Naive thymus-derived CD4-positive, alpha-beta T cell (primary cell): ENCODE data around the gene PDSS2. TPM values are rescaled to one million over a fixed set of nuclear protein-coding genes. Genes with fewer than 3 reads are reported as not detected.
A peak's percentile ranks its signal among the peaks of the same experiment; 100 is the strongest.

Experiments
- ATAC-seq: fragments of 150-1000 bp; cut with Tn5 transposase; 2 replicates; pipeline ENCODE4 v1.10.0; 2021; ENCODE audit warnings: mild to moderate bottlenecking, moderate library complexity
- CTCF ChIA-PET: fragments of 350-600 bp; sonication (Branson Sonifier 250); formaldehyde crosslinking; loops from one replicate; lab custom pipeline; 2021; ENCODE audit warnings: antibody characterized with exemption; lab: Charles Lee
- POLR2A ChIA-PET: fragments of 350-600 bp; sonication (Branson Sonifier 250); formaldehyde crosslinking; loops from one replicate; lab custom pipeline; 2021; ENCODE audit warnings: antibody characterized with exemption, inconsistent platforms; lab: Charles Lee
- DNase-seq, 9 donors: peaks; one replicate each; pipeline versions ENCODE4 v3.0.0 to v3.0.0-alpha.2; 2020 to 2022; ENCODE audit warnings: mixed read lengths in 1 of 9
- H3K27ac ChIP-seq: one replicate; pipeline ENCODE4 v1.7.0; 2013; ENCODE audit warnings: mild to moderate bottlenecking, low read depth, low read length, moderate library complexity
- H3K27me3 ChIP-seq, 2 donors: one replicate each; pipeline ENCODE4 v1.7.0; 2013; ENCODE audit warnings: low read length in 2 of 2, mild to moderate bottlenecking in 2 of 2, moderate library complexity in 2 of 2; ENCODE audit not compliant: control insufficient read depth in 2 of 2, insufficient read depth in 2 of 2
- H3K36me3 ChIP-seq, 3 experiments: 1 replicate in 2 of 3; 2 replicates in 1 of 3; pipeline ENCODE4 v1.7.0; 2013; ENCODE audit warnings: low read length in 3 of 3, mild to moderate bottlenecking in 3 of 3, moderate library complexity in 1 of 3; ENCODE audit not compliant: insufficient read depth in 3 of 3, control insufficient read depth in 2 of 3
- H3K4me1 ChIP-seq, 2 donors: one replicate each; pipeline ENCODE4 v1.7.0; 2013; ENCODE audit warnings: low read length in 2 of 2, mild to moderate bottlenecking in 2 of 2, moderate library complexity in 1 of 2; ENCODE audit not compliant: control insufficient read depth in 2 of 2, insufficient read depth in 2 of 2
- H3K4me3 ChIP-seq: 2 replicates; pipeline ENCODE4 v1.7.0; 2013; ENCODE audit warnings: mild to moderate bottlenecking, low read length
- H3K9me3 ChIP-seq, 3 experiments: 1 replicate in 2 of 3; 2 replicates in 1 of 3; pipeline ENCODE4 v1.7.0; 2013; ENCODE audit warnings: low read length in 3 of 3; ENCODE audit not compliant: control insufficient read depth in 2 of 3
- H3K27ac Mint-ChIP-seq, 9 donors: one replicate each; pipeline ENCODE4 v1.8.0; 2020 to 2022; ENCODE audit warnings: mixed read lengths in 9 of 9, mild to moderate bottlenecking in 8 of 9, moderate library complexity in 5 of 9, inconsistent platforms in 2 of 9
- H3K27me3 Mint-ChIP-seq, 5 donors: one replicate each; pipeline ENCODE4 v1.8.0; 2021 to 2022; ENCODE audit warnings: mixed read lengths in 5 of 5, mild to moderate bottlenecking in 1 of 5
- H3K36me3 Mint-ChIP-seq, 5 donors: one replicate each; pipeline ENCODE4 v1.8.0; 2020 to 2022; ENCODE audit warnings: mixed read lengths in 5 of 5, mild to moderate bottlenecking in 3 of 5, inconsistent platforms in 1 of 5
- H3K4me1 Mint-ChIP-seq, 7 donors: one replicate each; pipeline ENCODE4 v1.8.0; 2020 to 2022; ENCODE audit warnings: mixed read lengths in 7 of 7, mild to moderate bottlenecking in 3 of 7, inconsistent platforms in 1 of 7
- H3K4me3 Mint-ChIP-seq, 10 donors: one replicate each; pipeline ENCODE4 v1.8.0; 2020 to 2022; ENCODE audit warnings: mild to moderate bottlenecking in 10 of 10, mixed read lengths in 10 of 10, moderate library complexity in 6 of 10, inconsistent platforms in 2 of 10
- H3K9me3 Mint-ChIP-seq, 11 donors: one replicate each; pipeline ENCODE4 v1.8.0; 2020 to 2022; ENCODE audit warnings: mixed read lengths in 11 of 11, mild to moderate bottlenecking in 4 of 11, inconsistent platforms in 1 of 11, moderate library complexity in 1 of 11
- intact Hi-C, 2 donors: fragments of 100-400 bp; cut with micrococcal nuclease; formaldehyde crosslinking; loops; one replicate each; pipeline ENCODE4 v1.15.1; 2023
- polyA plus RNA-seq, 2 donors: library from polyadenylated mRNA; unstranded; fragments of 300-500 nt; fragmentation: Illumina TruSeq; gene quantifications; one replicate each; pipeline ENCODE4 v1.2.3, GENCODE V29; 2021
- total RNA-seq, 6 experiments: library from RNA in 5 of 6; stranded (reverse) in 5 of 6; gene quantifications; 1 replicate in 5 of 6; 2 replicates in 1 of 6; pipeline ENCODE4 v1.2.3 and lab custom pipeline; 2021 to 2026

The PDSS2 gene
- total and polyA plus RNA-seq, 7 experiments from 2014 or later = 12.0 to 16.6 (median 12.4) TPM

- H3K4me3 Mint-ChIP-seq = no peak overlapping the region
- H3K9me3 Mint-ChIP-seq = peaks cover 4 to 76% (median 36%) of the 10 kb centered on the region in 11 donors
- Histone ChIP-seq H3K27me3 (no peaks in the 10 kb centered on the region), H3K27ac (no peak overlapping the region), H3K4me3 (no peak overlapping the region), H3K36me3 (no peaks in the 10 kb centered on the region), H3K9me3 (peaks cover 0 to 23% (median 0%) of the 10 kb centered on the region in 3 experiments), H3K4me1 (no peaks in the 10 kb centered on the region)
- POLR2A ChIA-PET = no interaction called here
- ATAC-seq (no peak), DNase-seq (no peak)
- intact Hi-C loops = no loop called here
- H3K4me1 Mint-ChIP-seq = peaks cover 0 to 7% (median 0%) of the 10 kb centered on the region in 7 donors
- no peaks in the 10 kb centered on the region for H3K27me3 Mint-ChIP-seq
- H3K36me3 Mint-ChIP-seq = peaks cover 22 to 75% (median 66%) of the 10 kb centered on the region in 5 donors
- CTCF ChIA-PET = interaction anchor here (0.6 kb wide), 1 partner anchor 576 kb away, joined by 7 read pairs; no protein-coding TSS in a partner anchor
- peak overlapping the region in 1 of 9 donors; percentile 48 for H3K27ac Mint-ChIP-seq
Measured at GRCh38 chr6:107401573-107401972, 57.8 kb downstream of the PDSS2 start.

GRCh38 chr6:107400616-107401147 lies 58.7 kb downstream of the PDSS2 start:
- ATAC-seq (no peak), DNase-seq (no peak)
- H3K4me3 Mint-ChIP-seq = no peak overlapping the region
- peaks cover 20 to 80% (median 71%) of the 10 kb centered on the region in 5 donors for H3K36me3 Mint-ChIP-seq
- peaks cover 0 to 6% (median 0%) of the 10 kb centered on the region in 3 experiments for H3K36me3 ChIP-seq
- H3K4me1 Mint-ChIP-seq = peaks cover 0 to 7% (median 0%) of the 10 kb centered on the region in 7 donors
- peaks cover 7 to 76% (median 41%) of the 10 kb centered on the region in 11 donors for H3K9me3 Mint-ChIP-seq
- no peaks in the 10 kb centered on the region for H3K27me3 Mint-ChIP-seq
- H3K4me1 ChIP-seq = no peaks in the 10 kb centered on the region
- CTCF ChIA-PET = no interaction called here
- H3K27ac ChIP-seq = no peak overlapping the region
- no peak overlapping the region for H3K4me3 ChIP-seq
- intact Hi-C loops = no loop called here
- peaks cover 0 to 23% (median 3%) of the 10 kb centered on the region in 3 experiments for H3K9me3 ChIP-seq
- H3K27ac Mint-ChIP-seq = peak overlapping the region in 1 of 9 donors; percentile 48
- H3K27me3 ChIP-seq = no peaks in the 10 kb centered on the region
- POLR2A ChIA-PET = no interaction called here

DNA sequence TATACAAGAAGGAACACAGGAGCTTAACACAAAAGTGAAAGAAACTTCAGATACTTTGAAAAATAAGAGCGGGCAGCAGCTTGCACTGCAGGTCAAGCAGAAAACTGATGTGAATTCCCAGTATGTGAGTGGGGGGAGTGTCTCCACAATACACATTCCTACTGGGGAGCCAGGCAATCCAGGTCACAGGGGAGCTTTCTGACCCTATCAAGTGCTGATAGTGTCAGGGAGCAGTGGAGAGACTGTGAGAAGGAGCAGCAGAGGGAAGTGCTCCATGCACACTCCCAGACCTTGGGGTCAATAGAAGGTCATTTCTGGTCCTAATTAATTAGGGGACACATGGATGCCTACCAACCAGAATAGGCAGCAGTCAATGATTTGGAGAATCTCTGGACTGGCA lies 59.4 kb downstream of the PDSS2 start:
- no peaks in the 10 kb centered on the region for H3K27me3 ChIP-seq
- ATAC-seq (no peak), DNase-seq (no peak)
- peaks cover 7 to 78% (median 39%) of the 10 kb centered on the region in 11 donors for H3K9me3 Mint-ChIP-seq
- ChIA-PET POLR2A (no interaction called here), CTCF (no interaction called here)
- intact Hi-C loops = no loop called here
- H3K4me3 ChIP-seq = no peak overlapping the region
- H3K27ac Mint-ChIP-seq = no peak overlapping the region
- H3K4me3 Mint-ChIP-seq = no peak overlapping the region
- peaks cover 0 to 7% (median 0%) of the 10 kb centered on the region in 7 donors for H3K4me1 Mint-ChIP-seq
- H3K9me3 ChIP-seq = peaks cover 0 to 20% (median 4%) of the 10 kb centered on the region in 3 experiments
- no peaks in the 10 kb centered on the region for H3K27me3 Mint-ChIP-seq
- peaks cover 15 to 83% (median 73%) of the 10 kb centered on the region in 5 donors for H3K36me3 Mint-ChIP-seq
- peaks cover 0 to 7% (median 0%) of the 10 kb centered on the region in 3 experiments for H3K36me3 ChIP-seq
- H3K27ac ChIP-seq = no peak overlapping the region
- no peaks in the 10 kb centered on the region for H3K4me1 ChIP-seq

- Histone ChIP-seq H3K4me1 (no peaks in the 10 kb centered on the region), H3K27me3 (no peaks in the 10 kb centered on the region), H3K9me3 (peaks cover 0 to 21% (median 11%) of the 10 kb centered on the region in 3 experiments), H3K4me3 (no peak overlapping the region), H3K27ac (no peak overlapping the region), H3K36me3 (peaks cover 0 to 7% (median 0%) of the 10 kb centered on the region in 3 experiments)
- Mint-ChIP-seq H3K9me3 (peaks cover 9 to 78% (median 31%) of the 10 kb centered on the region in 11 donors), H3K4me1 (peaks cover 0 to 2% (median 0%) of the 10 kb centered on the region in 7 donors), H3K27me3 (no peaks in the 10 kb centered on the region), H3K27ac (no peak overlapping the region), H3K4me3 (no peak overlapping the region), H3K36me3 (peaks cover 8 to 83% (median 68%) of the 10 kb centered on the region in 5 donors)
- CTCF ChIA-PET = no interaction called here
- ATAC-seq = no peak
- POLR2A ChIA-PET = no interaction called here
- intact Hi-C loops = no loop called here
- DNase-seq = no peak
Measured at GRCh38 chr6:107398001-107398400, 61.4 kb downstream of the PDSS2 start.

- ATAC-seq (no peak), DNase-seq (no peak)
- peaks cover 0 to 7% (median 0%) of the 10 kb centered on the region in 3 experiments for H3K36me3 ChIP-seq
- ChIA-PET POLR2A (no interaction called here), CTCF (no interaction called here)
- Mint-ChIP-seq H3K27ac (peak overlapping the region in 1 of 9 donors; percentile 12), H3K27me3 (no peaks in the 10 kb centered on the region), H3K4me3 (no peak overlapping the region), H3K4me1 (peaks cover 0 to 6% (median 0%) of the 10 kb centered on the region in 7 donors), H3K9me3 (peaks cover 9 to 66% (median 25%) of the 10 kb centered on the region in 11 donors), H3K36me3 (peaks cover 8 to 77% (median 63%) of the 10 kb centered on the region in 5 donors)
- no peaks in the 10 kb centered on the region for H3K27me3 ChIP-seq
- intact Hi-C loops = no loop called here
- H3K27ac ChIP-seq = no peak overlapping the region
- H3K9me3 ChIP-seq = peaks cover 0 to 11% (median 10%) of the 10 kb centered on the region in 3 experiments
- H3K4me3 ChIP-seq = no peak overlapping the region
- H3K4me1 ChIP-seq = no peaks in the 10 kb centered on the region
Measured at GRCh38 chr6:107396211-107396610, 63.2 kb downstream of the PDSS2 start.

DNA sequence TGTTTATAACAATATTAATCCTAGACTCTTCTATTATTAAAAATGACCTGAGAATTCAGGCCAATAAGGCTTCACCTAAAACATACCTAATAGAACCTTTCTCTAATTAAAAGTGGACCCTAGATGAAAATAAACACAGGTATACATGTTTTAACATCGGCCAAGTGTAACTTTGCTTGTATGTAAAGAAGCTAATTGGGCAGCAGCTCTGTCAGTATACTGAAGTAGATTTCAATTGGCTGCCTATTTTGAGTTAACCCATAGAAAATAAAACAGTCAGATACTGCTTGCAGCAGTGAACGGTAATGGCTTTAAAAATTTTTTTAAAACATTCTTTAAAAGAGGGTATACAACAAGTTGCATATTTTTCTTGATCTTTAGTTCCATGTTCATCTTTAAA lies 67.3 kb downstream of the PDSS2 start:
- intact Hi-C loops = no loop called here
- ChIA-PET CTCF (no interaction called here), POLR2A (no interaction called here)

More for the DNA sequence above, 67.3 kb downstream of the PDSS2 start:
- no peak overlapping the region for H3K27ac ChIP-seq
- H3K36me3 ChIP-seq = peaks cover 0 to 7% (median 3%) of the 10 kb centered on the region in 3 experiments
- Mint-ChIP-seq H3K9me3 (peaks cover 9 to 43% (median 21%) of the 10 kb centered on the region in 11 donors), H3K4me3 (no peak overlapping the region), H3K36me3 (peaks cover 8 to 66% (median 57%) of the 10 kb centered on the region in 5 donors), H3K27ac (no peak overlapping the region), H3K4me1 (peaks cover 0 to 21% (median 7%) of the 10 kb centered on the region in 7 donors), H3K27me3 (no peaks in the 10 kb centered on the region)
- H3K4me3 ChIP-seq = no peak overlapping the region
- H3K27me3 ChIP-seq = no peaks in the 10 kb centered on the region
- H3K4me1 ChIP-seq = no peaks in the 10 kb centered on the region
- ATAC-seq = no peak
- H3K9me3 ChIP-seq = peaks cover 0 to 11% (median 10%) of the 10 kb centered on the region in 3 experiments
- DNase-seq = no peak
